Spleen (tissue), 7 donors: Measurements from ENCODE around the gene DMBT1.

Experiments used
- POLR2A ChIP-seq, 3 donors: fragments of 450-650 bp; IDR thresholded peaks; one replicate each; pipeline ENCODE4 v1.5.1; 2017; ENCODE audit warnings: antibody characterized with exemption in 3 of 3, mild to moderate bottlenecking in 1 of 3
- POLR2AphosphoS5 ChIP-seq, 3 donors: sonication (generic); formaldehyde crosslinking; IDR thresholded peaks; one replicate each; pipeline ENCODE4 v1.5.1; 2017; ENCODE audit warnings: antibody characterized with exemption in 3 of 3
- TF ChIP-seq, protein P1 (sequence below), 11 experiments: fragments of 200-600 bp in 7 of 11; fragments of 450-650 bp in 4 of 11; sonication (generic) in 4 of 11; IDR thresholded peaks in 8 of 11; conservative IDR thresholded peaks in 3 of 11; 1 replicate in 7 of 11; 2 replicates in 4 of 11; pipeline versions ENCODE4 v1.4.0 to v1.8.0; 2016 to 2021; ENCODE audit warnings: antibody characterized with exemption in 11 of 11, inconsistent platforms in 4 of 11, mild to moderate bottlenecking in 1 of 11
- donor health status: DM: no; HTN: no; CAD: no; lungs with moderate emphysema.
- donor health status: DM: no; HTN: no; CAD: no.
- donor health status: DM: no; HTN: no; CAD: no.

- TF ChIP-seq POLR2AphosphoS5 (IDR thresholded peaks at IDR 0.05) (no peak), POLR2A (IDR thresholded peaks at IDR 0.05) (no peak)
- TF ChIP-seq, protein P1, sequence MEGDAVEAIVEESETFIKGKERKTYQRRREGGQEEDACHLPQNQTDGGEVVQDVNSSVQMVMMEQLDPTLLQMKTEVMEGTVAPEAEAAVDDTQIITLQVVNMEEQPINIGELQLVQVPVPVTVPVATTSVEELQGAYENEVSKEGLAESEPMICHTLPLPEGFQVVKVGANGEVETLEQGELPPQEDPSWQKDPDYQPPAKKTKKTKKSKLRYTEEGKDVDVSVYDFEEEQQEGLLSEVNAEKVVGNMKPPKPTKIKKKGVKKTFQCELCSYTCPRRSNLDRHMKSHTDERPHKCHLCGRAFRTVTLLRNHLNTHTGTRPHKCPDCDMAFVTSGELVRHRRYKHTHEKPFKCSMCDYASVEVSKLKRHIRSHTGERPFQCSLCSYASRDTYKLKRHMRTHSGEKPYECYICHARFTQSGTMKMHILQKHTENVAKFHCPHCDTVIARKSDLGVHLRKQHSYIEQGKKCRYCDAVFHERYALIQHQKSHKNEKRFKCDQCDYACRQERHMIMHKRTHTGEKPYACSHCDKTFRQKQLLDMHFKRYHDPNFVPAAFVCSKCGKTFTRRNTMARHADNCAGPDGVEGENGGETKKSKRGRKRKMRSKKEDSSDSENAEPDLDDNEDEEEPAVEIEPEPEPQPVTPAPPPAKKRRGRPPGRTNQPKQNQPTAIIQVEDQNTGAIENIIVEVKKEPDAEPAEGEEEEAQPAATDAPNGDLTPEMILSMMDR (IDR thresholded peaks at IDR 0.05 in 8 of 11, conservative IDR thresholded peaks at IDR 0.05 in 3 of 11): no peak
Measured at GRCh38 chr10:122554131-122555036, 6.2 kb upstream of the DMBT1 start.
